Measurements from ENCODE around the gene RNF144A.
"Not testable (repeated sequence)": the region's sequence is repeated elsewhere in the genome, so short reads cannot be mapped to it uniquely, and the experiment has no call there.

RNF144A gene, protein sequence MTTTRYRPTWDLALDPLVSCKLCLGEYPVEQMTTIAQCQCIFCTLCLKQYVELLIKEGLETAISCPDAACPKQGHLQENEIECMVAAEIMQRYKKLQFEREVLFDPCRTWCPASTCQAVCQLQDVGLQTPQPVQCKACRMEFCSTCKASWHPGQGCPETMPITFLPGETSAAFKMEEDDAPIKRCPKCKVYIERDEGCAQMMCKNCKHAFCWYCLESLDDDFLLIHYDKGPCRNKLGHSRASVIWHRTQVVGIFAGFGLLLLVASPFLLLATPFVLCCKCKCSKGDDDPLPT

DNA sequence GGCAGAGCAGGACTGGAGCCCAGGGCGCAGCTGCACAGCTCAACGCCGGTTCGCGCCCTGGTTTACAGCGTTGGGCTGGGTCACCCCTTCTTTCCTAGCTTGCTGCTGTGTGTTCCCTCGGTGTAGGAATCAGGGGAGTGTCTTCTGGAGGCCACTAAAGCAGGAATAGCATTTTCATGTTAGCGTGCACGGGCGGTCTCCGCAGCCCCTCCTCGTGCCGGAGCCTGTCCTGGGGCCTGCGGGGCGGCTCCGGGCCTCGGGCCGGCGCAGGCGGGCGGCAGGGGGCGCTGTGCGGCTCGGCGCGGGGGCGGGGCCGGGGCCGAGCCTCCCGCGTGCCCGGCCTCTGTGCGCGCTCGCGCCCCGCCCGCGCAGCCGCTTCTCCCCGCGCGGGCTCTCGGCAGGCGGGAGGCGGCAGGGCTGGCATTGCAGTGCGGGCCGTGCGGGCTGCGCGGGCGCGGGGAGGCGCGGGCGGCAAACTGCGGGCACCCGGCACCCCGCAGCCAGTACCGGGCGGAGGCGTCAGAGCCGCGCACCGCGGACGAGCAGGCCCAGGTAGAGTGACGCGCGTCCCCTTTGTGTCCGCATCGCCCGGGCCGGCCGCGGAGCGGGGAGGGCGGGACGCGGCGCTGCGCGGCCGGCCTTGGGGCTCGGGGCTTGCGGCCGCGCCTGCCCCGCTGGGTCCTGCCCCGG is at the start of gene RNF144A:
RNF144A (plus strand) TSS at position 342 of the 690 bp plus-strand sequence. CDS start 79,515 bp downstream, outside the sequence.
- DNase-seq (ENCODE audit: low spot score): peak; percentile 83

DNA sequence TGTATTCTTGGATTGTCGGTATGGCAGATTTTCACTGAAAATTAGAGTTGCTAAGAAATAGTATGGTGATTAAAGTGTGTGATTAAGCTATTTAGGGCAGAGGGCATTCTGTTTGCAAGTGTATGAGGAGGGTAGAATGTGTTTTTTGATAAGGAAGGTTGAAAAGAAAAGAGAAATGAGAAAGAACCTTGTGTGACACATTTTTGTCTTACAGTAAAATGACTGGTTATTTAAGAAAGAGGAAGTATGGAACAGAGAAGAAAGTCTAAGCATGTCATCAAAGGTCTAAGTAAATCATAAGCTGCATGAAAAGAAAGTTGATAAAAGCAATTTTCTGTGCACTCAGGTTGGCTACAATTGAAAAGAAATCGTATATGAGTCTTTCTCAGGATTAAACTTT is 44.8 kb upstream of the RNF144A start:
- DNase-seq (ENCODE audit: low spot score): no peak

DNA sequence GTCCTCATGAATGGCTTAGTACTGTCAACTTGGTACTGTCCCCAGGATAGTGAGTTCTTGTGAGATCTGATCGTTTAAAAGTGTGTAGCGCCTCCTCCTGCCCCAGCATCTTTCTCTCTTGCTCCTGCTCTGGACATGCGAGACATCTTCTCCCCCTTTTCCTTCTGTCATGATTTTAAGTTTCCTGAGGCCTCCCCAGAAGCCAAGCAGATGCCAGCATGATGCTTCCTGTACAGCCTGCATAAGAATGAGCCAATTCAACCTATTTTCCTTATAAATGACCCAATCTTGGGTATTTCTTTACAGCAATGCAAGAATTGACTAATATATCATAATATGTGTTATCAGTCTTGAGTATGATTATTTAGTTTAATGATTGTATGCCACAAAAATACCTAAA is 43.2 kb upstream of the RNF144A start:
- no peak for DNase-seq (ENCODE audit: low spot score)

DNA sequence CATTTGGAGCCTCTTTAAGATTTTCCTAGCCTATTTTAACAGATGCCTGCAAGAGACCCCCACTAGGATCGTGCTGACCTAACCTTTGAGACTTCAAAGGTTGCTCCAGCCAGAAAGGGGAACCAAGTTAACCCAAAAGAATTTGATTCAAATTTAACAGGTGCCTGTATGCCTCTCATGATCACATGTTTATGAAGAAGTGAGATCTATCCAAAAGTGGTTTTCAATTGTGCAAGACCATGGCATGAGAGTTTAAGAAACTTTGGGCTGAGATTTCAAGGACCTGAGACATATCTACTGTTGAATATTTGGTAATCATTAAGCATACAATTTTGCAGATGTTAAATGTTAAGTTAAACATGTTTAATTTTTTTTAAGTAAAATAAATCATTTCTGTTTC is 40.9 kb upstream of the RNF144A start:
- no peak for DNase-seq (ENCODE audit: low spot score)

DNA sequence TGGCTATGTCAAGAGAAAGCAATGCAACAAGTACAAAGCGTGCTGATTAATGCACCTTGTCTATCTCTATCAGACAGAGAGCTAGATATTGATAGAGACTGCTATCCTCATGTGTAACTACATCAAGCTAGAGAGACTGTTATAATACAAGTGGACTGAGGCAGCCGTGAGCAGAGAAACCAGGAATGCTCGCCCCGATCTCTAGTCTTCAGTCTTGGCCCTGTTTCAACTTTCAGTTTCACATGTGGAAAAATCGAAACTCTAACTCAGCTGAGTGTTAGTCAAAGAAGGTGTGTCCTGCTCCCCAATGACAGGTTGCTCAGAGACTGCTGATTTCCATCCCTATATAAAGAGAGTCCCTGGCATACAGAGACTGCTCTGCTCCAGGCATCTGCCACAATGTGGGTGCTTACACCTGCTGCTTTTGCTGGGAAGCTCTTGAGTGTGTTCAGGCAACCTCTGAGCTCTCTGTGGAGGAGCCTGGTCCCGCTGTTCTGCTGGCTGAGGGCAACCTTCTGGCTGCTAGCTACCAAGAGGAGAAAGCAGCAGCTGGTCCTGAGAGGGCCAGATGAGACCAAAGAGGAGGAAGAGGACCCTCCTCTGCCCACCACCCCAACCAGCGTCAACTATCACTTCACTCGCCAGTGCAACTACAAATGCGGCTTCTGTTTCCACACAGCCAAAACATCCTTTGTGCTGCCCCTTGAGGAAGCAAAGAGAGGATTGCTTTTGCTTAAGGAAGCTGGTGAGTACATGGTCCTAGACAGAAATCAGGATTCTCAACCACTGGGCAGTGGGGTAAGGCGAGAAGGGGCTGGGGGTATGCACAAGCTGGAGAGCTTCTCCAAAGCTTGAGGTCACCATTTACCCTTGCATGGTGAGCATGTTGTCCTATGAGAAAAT is 39.6 kb upstream of the RNF144A start, which contains the start of gene RSAD2:
RSAD2 (plus strand) TSS at position 376 of the 903 bp plus-strand sequence; CDS start at position 400, 24 bp downstream.
- DNase-seq (ENCODE audit: low spot score): no peak

DNA sequence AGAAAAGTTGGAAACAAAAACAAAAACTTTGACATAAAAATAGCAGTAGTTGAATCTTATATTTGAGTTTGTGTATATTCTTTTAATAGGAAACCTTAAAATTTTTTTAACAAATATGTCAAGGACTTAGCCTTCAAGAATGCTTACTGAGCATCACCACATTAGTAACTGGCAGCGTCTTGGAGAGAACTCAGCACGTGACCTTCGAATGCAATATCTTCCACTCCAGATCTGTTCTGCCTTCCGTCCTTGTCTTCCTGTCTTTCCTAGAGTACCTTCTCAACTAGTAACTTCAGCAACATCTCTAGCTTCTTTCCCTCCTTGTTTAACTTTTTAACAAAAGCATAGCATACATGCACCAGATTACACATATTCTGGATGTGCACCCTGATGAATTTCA is 38.7 kb upstream of the RNF144A start:
- no peak for DNase-seq (ENCODE audit: low spot score)

DNA sequence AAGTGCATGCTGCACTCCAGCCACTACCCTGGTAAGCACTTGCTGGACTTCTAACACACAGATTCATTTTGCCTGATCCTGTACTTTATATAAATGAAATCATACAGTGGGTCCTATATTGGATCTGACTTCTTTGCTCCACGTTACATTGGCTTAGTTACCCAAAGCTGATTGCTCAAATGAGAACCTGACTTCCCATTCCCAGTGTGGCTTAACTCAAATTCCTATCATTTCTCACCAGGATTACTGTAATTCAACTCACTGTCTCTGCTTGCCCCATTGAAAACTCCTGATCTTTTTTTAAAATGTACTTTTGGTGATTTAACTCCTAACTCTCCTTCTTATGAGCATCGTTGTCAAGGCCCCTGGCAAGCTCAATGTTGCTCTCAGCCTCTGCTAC is 38.2 kb upstream of the RNF144A start:
- DNase-seq (ENCODE audit: low spot score): no peak

DNA sequence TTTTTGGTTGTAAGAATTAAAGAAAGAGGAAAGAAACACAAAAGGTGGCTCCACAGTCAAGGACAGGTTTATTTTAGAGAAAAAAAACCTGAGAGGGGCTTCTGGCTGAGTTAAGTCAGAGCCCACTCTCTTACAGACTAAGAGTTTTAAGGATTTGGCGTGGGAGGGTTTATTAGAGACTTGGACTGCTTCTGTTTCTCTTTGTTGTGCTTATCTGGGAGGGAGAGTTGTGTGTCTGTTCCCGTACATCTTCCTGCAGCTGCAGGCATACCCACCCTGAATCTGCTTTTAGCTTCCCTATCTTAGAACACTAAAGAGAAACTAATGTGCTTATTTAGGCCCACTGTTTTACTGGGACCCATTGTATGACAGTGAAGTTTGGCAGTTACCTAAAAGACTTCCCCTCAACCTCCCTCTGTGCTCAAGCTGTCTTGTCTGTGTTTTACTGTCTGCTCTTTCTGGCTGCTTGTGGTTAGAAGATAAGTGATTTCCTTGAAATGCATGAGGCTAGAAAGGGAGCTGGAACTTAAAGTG is 36.9 kb upstream of the RNF144A start:
- no peak for DNase-seq (ENCODE audit: low spot score)

DNA sequence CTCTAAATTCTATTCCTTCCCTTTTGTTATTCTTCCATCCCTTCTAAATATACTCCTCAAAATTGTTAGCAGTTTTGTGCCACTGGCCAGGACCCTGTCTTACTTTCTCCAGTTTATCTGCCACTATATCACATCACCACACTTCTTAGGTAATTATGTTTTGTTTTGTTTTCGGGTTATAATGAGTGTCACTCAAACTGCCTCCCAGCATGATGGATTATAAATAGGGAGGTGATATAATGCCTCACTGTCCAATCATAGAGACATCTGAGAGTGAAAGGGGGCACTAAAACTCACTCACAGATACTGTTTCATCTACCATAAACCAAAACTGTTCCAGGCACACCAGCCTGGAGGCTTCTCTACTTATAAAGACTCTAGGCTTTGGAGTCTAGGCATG is 36.2 kb upstream of the RNF144A start:
- DNase-seq (ENCODE audit: low spot score): no peak

DNA sequence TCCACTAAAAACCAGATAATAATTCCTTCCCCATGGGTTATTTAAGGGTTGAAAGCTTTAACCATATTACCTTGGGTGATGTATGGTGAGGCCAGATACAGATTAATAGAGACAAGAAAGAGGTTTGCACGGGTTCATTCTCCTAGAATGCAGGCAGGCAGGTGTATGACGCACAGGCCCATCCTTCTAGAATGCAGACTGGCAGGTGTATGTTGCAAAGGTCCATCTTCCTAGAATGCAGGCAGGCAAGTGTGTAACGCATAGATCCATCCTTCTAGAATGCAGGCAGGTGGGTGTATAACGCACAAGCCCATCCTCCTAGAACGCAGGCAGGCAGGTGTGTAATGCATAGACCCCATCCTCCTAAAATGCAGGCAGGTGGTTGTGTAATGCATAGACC is 35.7 kb upstream of the RNF144A start:
- DNase-seq (ENCODE audit: low spot score): no peak

DNA sequence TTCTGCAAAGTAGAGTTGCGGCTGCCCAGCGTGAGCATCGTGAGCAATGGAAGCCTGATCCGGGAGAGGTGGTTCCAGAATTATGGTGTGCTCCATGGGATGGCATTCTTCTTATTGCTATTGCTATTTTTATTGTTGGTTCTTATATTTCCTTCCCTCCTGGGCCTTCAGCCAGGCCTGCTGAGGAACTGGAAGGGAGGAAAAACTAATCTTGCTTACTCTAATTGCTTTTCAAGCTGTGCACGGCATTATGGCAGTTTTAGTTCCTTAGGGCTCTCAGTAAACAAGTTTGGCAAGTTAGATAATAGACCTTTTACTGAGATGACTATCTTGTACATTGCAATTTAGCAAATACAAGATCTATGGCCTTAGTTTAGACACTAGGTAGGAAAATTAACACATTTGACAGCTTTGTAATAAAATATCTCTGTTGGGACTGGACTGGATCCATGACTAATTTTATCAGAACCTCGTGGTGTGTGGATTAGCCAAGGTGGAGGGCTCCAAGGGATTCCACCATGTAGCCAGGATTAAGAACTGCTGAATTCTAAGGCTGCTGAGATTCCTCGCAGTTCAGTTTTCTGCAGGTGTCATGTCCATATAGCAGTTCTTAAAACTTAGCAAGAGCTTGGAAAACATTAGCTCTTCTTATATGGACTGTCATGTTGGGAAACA is 33.6 kb upstream of the RNF144A start:
- DNase-seq (ENCODE audit: low spot score): no peak

DNA sequence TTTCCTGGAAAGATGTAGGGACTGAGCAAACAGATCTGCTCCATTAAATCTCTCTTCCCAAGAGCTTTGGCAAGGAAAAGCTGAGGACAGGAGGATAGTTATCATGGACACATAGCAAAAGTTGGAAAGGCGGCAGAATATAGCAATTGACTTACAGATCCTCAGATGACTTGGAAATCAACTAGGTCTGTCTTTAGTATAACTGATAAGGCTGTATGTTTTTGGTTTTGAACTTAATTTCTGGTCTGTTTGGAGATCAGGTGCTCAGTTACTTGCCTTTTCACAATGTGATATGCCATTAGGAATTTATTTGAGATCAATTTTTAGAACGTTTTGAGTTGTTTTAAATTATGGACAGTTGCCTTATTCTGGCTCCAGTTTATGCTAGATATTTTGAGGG is 31.7 kb upstream of the RNF144A start:
- DNase-seq (ENCODE audit: low spot score): no peak

DNA sequence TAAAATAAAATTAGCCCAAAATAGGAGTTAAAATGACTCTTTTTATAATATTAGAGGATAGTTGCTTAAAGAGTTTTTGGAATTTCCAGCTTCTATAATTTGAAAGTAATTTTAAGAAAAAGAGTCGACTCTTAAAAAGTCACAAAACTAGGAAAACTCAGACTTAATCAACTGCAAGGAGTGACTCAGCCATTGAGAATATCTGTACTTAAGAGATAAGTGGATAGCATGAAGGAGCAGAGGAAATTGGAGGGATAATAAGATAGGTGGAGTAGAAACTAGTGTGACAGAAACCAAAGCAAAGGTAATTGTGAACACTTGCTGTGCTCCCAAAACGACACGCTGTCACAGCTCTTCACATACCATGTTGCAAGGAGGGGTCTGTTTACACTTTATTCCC is 31.2 kb upstream of the RNF144A start:
- DNase-seq (ENCODE audit: low spot score): no peak

DNA sequence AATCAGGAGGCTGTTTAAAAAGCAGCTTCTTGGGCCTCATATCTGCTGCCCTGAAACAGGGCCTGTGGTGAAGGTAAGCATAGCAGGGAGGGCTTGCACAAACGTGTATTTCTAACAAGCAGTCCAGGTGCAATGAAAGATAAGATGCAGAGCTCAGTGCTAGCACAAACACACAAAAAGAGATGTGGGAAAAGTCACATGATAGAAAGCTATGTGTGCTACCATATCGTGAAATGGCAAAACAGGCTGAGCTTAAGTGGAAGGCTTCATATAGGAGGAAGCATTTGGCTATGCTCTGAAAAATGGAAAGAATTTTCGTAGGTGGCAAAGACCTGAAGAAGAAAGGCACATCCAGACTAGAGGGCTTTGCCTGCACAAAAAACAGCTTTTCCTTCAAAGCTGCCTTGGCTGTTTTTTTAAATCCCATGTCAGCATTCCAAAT is 29.4 kb upstream of the RNF144A start:
- no peak for DNase-seq (ENCODE audit: low spot score)

DNA sequence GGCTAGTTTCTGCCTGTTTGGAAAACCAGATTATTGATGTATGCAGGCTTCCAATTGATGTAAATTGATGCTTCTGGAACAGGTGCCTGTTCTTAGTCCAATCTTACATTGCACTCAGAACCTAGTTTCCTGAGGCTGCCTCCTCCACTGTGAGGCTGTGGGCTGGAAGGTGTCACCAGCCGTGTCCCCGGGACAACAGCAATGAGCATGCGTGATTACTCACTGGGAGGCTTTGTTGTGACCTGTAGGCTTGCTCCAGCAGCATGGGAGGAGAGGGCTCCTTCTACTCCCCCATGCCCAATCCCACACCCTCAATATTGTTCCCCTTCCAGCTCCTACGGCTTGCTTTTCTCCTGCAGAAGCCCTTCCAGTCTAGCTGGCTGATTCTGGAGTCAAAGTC is 28.5 kb upstream of the RNF144A start:
- DNase-seq (ENCODE audit: low spot score): no peak

DNA sequence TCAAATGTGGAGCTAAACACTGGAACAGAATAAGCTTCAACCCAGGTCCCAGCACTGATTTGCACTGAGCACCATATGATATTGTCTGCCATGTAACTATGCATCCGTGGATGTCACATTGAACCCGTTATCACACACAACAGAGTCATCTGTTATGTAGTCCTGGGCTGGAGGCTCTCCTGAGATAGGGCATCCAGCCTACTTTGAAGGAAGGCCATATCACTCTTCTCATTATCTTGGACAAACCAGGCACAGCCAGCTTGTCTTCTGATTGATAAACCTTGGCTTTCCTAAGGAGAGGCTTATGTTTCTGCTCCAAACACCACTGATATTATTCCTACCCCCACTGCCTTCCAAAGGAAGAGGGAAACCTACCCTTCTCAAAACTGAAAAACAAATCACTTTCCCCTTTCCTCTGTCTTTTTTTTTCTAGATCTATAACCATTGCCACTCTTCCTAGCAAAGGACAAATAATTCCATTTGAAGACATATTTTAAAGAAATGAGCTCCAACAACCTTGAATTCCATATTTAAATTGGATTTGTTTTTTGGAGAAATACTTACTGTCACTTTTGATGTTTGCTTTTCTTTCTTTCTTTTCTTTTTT is 23.2 kb upstream of the RNF144A start:
- no peak for DNase-seq (ENCODE audit: low spot score)

DNA sequence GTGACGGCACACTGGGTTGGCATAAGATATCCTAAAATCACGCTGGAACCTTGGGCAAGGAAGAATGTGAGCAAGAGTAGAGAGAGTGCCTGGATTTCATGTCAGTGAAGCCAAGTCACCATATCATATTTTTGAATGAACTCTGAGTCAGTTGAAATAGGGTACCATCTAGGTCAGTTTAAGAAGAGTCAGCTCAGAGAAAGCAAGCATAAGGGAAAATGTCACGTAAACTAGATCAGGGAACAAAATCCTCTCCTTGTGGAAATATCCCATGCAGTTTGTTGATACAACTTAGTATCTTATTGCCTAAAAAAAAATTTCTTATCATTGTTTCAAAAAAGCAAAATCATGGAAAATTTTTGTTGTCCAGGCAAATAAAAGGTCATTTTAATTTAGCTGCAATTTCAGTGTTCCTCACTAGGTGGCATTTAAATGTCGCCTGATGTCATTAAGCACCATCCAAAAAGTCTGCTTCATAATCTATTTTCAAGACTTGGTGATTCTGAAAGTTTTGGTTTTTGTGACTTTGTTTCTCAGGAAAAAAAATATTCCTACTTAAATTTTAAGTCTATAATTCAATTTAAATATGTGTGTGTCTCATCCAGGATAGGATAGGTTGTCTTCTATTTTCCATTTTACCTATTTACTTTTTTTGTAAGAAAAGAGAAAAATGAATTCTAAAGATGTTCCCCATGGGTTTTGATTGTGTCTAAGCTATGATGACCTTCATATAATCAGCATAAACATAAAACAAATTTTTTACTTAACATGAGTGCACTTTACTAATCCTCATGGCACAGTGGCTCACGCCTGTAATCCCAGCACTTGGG is 20.1 kb upstream of the RNF144A start:
- DNase-seq (ENCODE audit: low spot score): no peak

DNA sequence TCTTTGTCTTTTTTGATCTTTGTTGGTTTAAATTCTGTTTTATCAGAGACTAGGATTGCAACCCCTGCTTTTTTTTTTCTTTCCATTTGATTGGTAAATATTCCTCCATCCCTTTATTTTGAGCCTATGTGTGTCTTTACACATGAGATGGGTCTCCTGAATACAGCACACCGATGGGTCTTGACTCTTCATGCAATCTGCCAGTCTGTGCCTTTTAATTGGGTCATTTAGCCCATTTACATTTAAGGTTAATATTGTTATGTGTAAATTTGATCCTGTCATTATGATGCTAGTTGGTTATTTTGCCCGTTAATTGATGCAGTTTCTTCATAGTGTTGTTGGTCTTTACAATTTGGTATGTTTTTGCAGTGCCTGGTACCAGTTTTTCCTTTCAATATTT is 14.6 kb upstream of the RNF144A start:
- not testable (repeated sequence) for DNase-seq (ENCODE audit: low spot score)

DNA sequence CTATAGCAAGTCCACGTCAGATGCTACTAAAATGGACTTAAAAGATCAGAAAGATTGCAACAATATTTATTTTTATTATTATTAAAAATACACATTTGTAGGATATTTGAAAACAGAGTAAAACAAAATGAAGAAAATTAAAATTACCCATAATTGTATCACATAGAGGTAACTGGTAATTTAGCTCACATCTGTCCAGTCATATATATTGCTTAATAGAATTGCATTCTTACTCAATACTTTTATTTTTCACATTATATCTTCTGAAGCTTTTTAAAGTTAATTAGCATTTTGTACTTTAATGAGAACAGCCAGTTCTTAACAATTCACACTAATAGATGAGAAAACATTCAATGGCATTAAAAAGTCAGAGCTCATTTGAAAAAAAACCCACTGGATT is 11.5 kb upstream of the RNF144A start:
- DNase-seq (ENCODE audit: low spot score): no peak

DNA sequence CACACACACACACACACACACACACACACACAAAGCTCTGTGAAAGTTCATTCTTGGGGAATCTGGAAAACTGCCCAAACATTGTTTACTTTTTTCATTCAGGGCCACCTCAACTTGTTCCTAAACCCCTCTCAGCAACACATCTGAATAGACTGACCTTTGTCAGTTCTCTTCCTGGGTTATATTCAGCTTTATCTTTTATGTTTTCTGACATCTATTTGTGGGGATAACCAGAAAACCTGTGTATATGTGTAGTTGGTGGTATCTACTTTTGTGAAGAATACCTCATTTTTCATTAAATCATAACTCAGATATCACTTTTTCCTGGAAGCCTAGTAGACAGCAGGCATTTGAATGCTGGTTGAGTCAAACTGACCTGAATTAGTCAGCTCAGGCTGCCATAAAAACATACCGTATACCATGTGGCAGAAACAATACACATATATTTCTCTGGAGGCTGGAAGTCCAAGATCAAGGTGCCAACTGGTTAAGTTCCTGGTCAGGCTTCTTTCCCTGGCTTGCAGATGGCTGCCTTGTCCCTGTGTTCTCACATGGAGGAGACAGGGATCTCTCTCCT is 11.0 kb upstream of the RNF144A start:
- no peak for DNase-seq (ENCODE audit: low spot score)
